ENCODE measurements around the gene SERGEF.

The SERGEF gene

GRCh38 chr11:17766073-17766359 is 246.8 kb downstream of the SERGEF start:
- DNase-seq: no peak

GRCh38 chr11:17765356-17766072 is 247.3 kb downstream of the SERGEF start:
- no peak for DNase-seq

GRCh38 chr11:17764446-17765218 is 248.2 kb downstream of the SERGEF start:
- DNase-seq: no peak

- no peak for DNase-seq
Observed at GRCh38 chr11:17763703-17764102, 249.1 kb downstream of the SERGEF start.

- DNase-seq: no peak
Observed at GRCh38 chr11:17763244-17763643, 249.6 kb downstream of the SERGEF start.

GRCh38 chr11:17762309-17762974 is 250.4 kb downstream of the SERGEF start:
- no peak for DNase-seq

GRCh38 chr11:17760102-17761029 is 252.5 kb downstream of the SERGEF start:
- no peak for DNase-seq

- no peak for DNase-seq
Observed at GRCh38 chr11:17755891-17756290, 257.0 kb downstream of the SERGEF start.

- DNase-seq: no peak
Observed at GRCh38 chr11:17753641-17754040, 259.2 kb downstream of the SERGEF start.

- DNase-seq: no peak
Observed at GRCh38 chr11:17753153-17753552, 259.7 kb downstream of the SERGEF start.

GRCh38 chr11:17752144-17752543 is 260.7 kb downstream of the SERGEF start:
- no peak for DNase-seq

- DNase-seq: no peak
Observed at GRCh38 chr11:17751558-17751957, 261.3 kb downstream of the SERGEF start.

- no peak for DNase-seq
Observed at GRCh38 chr11:17750801-17751165, 262.1 kb downstream of the SERGEF start.

GRCh38 chr11:17750013-17750800 is 262.6 kb downstream of the SERGEF start:
- DNase-seq: no peak

- DNase-seq: no peak
Observed at GRCh38 chr11:17748761-17749721, 263.8 kb downstream of the SERGEF start.

GRCh38 chr11:17748044-17748443 is 264.8 kb downstream of the SERGEF start:
- no peak for DNase-seq

- no peak for DNase-seq
Observed at GRCh38 chr11:17747131-17747955, 265.5 kb downstream of the SERGEF start.

GRCh38 chr11:17746096-17746495 is 266.8 kb downstream of the SERGEF start:
- no peak for DNase-seq

- no peak for DNase-seq
Observed at GRCh38 chr11:17745023-17745772, 267.6 kb downstream of the SERGEF start.

All from activated CD4-positive, alpha-beta T cell treated with anti-CD3 and anti-CD28 coated beads for 1 hour (primary cell).